ENCODE data around the gene KLHL17. TPM values are rescaled to one million over a fixed set of nuclear protein-coding genes. Genes with fewer than 3 reads are reported as not detected.
A peak's percentile ranks its signal among the peaks of the same experiment; 100 is the strongest.

KLHL17 gene
- total RNA-seq = 10 to 100 TPM; 28.6 to 31.7 TPM

DNA sequence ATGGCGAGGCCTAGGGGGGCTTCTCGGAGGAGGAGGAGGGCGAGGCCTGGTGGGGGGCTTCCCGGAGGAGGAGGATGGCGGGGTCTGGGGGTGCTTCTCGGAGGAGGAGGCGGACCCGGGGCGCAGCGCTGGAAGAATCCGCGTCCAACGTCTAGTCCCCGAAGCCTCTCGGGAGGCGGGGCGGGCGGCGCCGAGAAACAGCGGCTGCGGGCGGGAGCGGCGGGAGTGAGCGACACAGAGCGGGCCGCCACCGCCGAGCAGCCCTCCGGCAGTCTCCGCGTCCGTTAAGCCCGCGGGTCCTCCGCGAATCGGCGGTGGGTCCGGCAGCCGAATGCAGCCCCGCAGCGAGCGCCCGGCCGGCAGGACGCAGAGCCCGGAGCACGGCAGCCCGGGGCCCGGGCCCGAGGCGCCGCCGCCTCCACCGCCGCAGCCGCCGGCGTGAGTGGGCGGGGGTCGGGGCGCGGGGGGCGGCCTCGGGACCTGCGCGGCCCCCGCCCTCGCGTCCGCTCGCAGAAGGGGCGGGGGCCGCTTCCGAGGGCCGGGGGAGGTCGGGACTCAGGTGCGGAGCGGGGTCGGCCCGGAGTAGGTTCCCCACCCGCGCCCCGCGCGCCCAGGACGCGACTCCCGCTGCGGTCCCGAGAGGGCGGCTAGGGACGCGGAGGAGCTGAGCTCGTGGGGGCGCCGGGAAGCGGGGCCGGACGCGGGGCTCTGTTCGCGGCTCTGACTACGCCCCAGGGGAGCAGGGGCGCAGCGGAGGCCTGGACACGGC lies at the start of gene KLHL17:
Gene KLHL17 (plus strand): TSS at position 222 of the 769 bp plus-strand sequence. CDS start 110 bp downstream, at position 332.
- peak; percentile 85 for DNase-seq
- peak within 1 kb of the TSS; percentile 47 for H3K27ac Mint-ChIP-seq
- H3K36me3 Mint-ChIP-seq (ENCODE audit: low read depth) = peaks cover 24% of the 10 kb centered on the region
- no peaks in the 10 kb centered on the region for H3K27me3 Mint-ChIP-seq
- no peaks in the 10 kb centered on the region for H3K9me3 Mint-ChIP-seq
- ChIA-PET POLR2A (no interaction called here), CTCF (no interaction called here)
- H3K4me3 Mint-ChIP-seq = peak within 1 kb of the TSS; percentile 82
- peaks cover 36% of the 10 kb centered on the region for H3K4me1 Mint-ChIP-seq

GRCh38 chr1:910881-911721 lies 49.3 kb upstream of the KLHL17 start:
- ChIA-PET POLR2A (no interaction called here), CTCF (no interaction called here)
- DNase-seq = no peak
- no peaks in the 10 kb centered on the region for H3K9me3 Mint-ChIP-seq
- H3K27me3 Mint-ChIP-seq = peaks cover 47% of the 10 kb centered on the region
- no peak overlapping the region for H3K27ac Mint-ChIP-seq
- no peak overlapping the region for H3K4me3 Mint-ChIP-seq
- peaks cover 8% of the 10 kb centered on the region for H3K4me1 Mint-ChIP-seq
- H3K36me3 Mint-ChIP-seq (ENCODE audit: low read depth) = no peaks in the 10 kb centered on the region

DNA sequence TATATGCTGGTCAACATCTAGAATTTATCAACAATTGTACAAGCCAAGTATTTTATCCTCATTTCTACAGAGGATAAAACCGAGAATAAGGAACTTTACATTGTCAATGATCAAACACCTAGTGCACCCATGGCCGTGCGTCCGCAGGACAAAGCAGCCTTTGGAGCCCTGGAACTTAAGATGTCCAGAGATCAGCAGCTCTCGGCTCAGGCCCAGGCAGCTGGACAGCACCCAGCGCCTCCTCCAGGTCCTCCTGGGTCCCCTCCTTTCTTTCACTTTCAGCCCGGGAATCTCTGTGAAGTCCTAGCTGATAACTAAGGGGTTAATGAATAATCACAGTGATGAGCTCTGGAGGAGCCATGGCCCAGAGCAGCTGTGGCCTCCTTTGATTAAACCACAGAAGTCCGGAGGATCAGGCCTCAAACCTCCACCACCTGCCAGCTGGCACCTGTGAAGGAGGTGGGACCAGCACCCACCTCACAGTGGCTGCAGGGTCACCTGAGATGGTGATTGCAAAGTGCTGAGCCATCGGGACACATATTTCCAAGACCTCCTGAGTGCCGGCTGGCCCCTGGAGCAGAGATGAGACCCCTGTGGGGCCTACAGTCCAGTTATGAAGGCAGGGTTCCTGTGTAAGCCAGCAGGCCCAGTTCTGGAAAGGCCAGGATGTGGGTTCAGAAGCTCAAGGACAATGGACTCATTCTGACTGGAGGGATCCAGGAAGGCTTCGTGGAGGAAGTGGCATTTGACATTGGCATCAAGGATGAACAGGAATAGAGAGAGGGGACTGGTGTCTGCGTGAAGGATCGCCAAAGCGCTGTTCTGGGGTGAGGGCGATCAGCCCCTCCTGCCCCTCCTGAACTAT lies 48.3 kb upstream of the KLHL17 start:
- peaks cover 8% of the 10 kb centered on the region for H3K4me1 Mint-ChIP-seq
- no peak overlapping the region for H3K27ac Mint-ChIP-seq
- H3K36me3 Mint-ChIP-seq (ENCODE audit: low read depth) = no peaks in the 10 kb centered on the region
- H3K9me3 Mint-ChIP-seq = no peaks in the 10 kb centered on the region
- peaks cover 38% of the 10 kb centered on the region for H3K27me3 Mint-ChIP-seq
- ChIA-PET POLR2A (no interaction called here), CTCF (no interaction called here)
- no peak overlapping the region for H3K4me3 Mint-ChIP-seq
- DNase-seq = no peak

DNA sequence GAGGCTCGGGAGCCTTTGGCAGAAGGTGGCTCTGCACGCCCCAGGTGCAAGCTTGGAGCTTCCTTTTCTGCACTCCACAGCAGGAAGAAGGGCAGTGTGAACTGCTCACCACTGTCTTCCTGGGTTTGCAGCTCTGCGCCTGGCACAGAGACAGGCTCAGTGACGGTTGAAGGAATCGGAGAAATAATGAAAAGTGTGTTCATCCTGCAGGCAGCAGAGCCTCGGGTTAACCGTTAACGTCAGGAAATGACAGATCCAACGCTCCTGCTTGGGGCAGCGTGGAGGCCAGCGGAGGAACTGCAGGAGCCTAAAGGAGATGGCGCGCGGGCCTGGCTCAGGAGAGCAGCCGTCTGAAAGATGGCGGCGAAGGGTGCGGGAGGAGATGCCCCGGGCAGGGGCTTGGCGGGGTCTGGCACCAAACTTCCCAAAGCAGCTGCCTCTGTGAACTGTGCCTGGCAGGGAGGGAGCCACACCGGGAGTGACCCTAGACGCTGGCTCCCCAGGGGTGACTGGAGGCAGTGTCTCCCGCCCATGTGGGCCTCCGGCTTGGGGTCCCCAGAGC lies 47.6 kb upstream of the KLHL17 start:
- Mint-ChIP-seq H3K36me3 (ENCODE audit: low read depth) (no peaks in the 10 kb centered on the region), H3K9me3 (no peaks in the 10 kb centered on the region), H3K27ac (no peak overlapping the region), H3K27me3 (peaks cover 36% of the 10 kb centered on the region), H3K4me3 (no peak overlapping the region), H3K4me1 (peaks cover 8% of the 10 kb centered on the region)
- POLR2A ChIA-PET = no interaction called here
- DNase-seq = no peak
- CTCF ChIA-PET = interaction anchor here (0.5 kb wide), 1 partner anchor 695 kb away, joined by 4 read pairs; no protein-coding TSS in a partner anchor

- POLR2A ChIA-PET = no interaction called here
- CTCF ChIA-PET = no interaction called here
- H3K27ac Mint-ChIP-seq = no peak overlapping the region
- peaks cover 33% of the 10 kb centered on the region for H3K27me3 Mint-ChIP-seq
- H3K4me3 Mint-ChIP-seq = no peak overlapping the region
- DNase-seq = no peak
- H3K36me3 Mint-ChIP-seq (ENCODE audit: low read depth) = no peaks in the 10 kb centered on the region
- no peaks in the 10 kb centered on the region for H3K9me3 Mint-ChIP-seq
- H3K4me1 Mint-ChIP-seq = peaks cover 8% of the 10 kb centered on the region
Observed at GRCh38 chr1:913491-914130, 46.8 kb upstream of the KLHL17 start.

GRCh38 chr1:914131-914890 lies 46.1 kb upstream of the KLHL17 start:
- Mint-ChIP-seq H3K27ac (no peak overlapping the region), H3K4me1 (peaks cover 8% of the 10 kb centered on the region), H3K27me3 (peaks cover 35% of the 10 kb centered on the region), H3K36me3 (ENCODE audit: low read depth) (no peaks in the 10 kb centered on the region), H3K4me3 (no peak overlapping the region), H3K9me3 (no peaks in the 10 kb centered on the region)
- no peak for DNase-seq
- ChIA-PET POLR2A (no interaction called here), CTCF (interaction anchor here (1.3 kb wide), 1 partner anchor 10 kb away, joined by 3 read pairs; no protein-coding TSS in a partner anchor)

DNA sequence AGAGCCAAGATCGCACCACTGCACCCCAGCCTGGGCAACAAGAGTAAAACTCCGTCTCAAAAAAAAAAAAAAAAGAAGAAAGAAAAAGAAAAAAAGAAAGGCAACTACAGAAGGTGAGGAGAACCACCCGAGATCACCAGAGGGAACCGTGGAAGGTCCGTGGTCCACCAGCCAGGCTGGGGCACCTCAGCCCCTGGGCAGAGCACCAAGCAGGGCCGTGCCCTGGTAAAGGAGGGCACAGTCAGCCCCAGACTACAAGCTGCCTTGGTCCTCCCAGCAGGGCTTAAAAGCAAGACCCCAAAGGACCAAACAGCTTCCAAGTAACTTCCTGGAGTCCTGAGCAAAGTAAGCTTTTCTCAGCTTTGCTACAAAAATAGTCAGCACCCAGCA lies 45.5 kb upstream of the KLHL17 start:
- H3K4me1 Mint-ChIP-seq = peaks cover 8% of the 10 kb centered on the region
- H3K27ac Mint-ChIP-seq = no peak overlapping the region
- H3K27me3 Mint-ChIP-seq = peaks cover 35% of the 10 kb centered on the region
- ChIA-PET POLR2A (no interaction called here), CTCF (interaction anchor here (1.3 kb wide), 1 partner anchor 10 kb away, joined by 3 read pairs; no protein-coding TSS in a partner anchor)
- H3K4me3 Mint-ChIP-seq = no peak overlapping the region
- no peaks in the 10 kb centered on the region for H3K9me3 Mint-ChIP-seq
- H3K36me3 Mint-ChIP-seq (ENCODE audit: low read depth) = no peaks in the 10 kb centered on the region
- DNase-seq = no peak

GRCh38 chr1:915295-916172 lies 44.9 kb upstream of the KLHL17 start:
- Mint-ChIP-seq H3K9me3 (no peaks in the 10 kb centered on the region), H3K36me3 (ENCODE audit: low read depth) (no peaks in the 10 kb centered on the region), H3K27me3 (peaks cover 36% of the 10 kb centered on the region), H3K4me1 (peaks cover 9% of the 10 kb centered on the region), H3K4me3 (no peak overlapping the region), H3K27ac (no peak overlapping the region)
- POLR2A ChIA-PET = no interaction called here
- CTCF ChIA-PET = interaction anchor here (1.3 kb wide), 1 partner anchor 11 kb away, joined by 3 read pairs; no protein-coding TSS in a partner anchor
- no peak for DNase-seq

DNA sequence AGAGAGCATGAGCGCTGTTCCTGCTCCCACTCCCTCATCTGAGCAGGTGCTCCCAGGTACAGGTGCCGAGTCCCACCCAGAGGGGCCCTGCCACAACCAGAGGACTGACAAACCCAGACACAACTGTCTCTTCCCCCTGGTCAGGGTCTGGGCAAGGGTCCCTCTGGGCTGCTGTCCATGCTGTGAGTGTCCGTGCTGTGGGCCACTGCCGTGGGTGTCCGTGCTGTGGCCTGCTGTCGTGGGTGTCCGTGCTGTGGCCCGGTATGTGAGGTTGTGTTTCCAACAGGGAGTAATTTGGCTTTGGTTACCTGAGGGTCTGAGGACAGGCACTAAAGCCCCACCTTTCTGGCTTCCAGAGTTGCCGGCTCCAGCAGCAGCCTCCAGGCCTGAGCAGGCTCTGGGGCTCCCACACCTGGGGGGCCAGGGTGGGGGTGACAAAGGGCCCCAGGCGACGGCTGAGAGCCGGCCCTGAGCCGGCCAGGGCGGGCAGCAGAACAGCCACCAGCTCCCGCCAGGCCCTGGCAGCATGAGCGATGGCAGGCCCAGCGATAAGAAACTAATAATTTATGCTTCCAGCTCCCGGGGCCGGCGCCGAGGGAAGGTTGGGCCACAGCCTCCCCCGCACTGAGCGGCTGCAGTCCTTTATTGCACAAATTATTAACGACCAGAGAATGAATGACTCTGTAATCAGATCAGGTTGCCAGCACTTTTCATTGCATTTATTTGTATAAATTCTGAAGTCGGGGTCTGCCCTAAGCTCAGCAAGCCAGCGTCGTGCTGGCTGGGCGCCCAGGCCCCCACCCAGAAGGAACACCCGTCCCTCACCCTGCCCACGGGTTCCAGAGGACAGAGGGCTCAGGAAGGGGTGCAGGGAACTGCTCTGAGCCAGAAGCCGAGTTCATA lies 44.0 kb upstream of the KLHL17 start:
- H3K9me3 Mint-ChIP-seq = no peaks in the 10 kb centered on the region
- POLR2A ChIA-PET = interaction anchor here (1.4 kb wide), 1 partner anchor 11 kb away, joined by 5 read pairs; no protein-coding TSS in a partner anchor
- no peak overlapping the region for H3K4me3 Mint-ChIP-seq

GRCh38 chr1:917076-917459 lies 43.3 kb upstream of the KLHL17 start:
- Mint-ChIP-seq H3K4me3 (no peak overlapping the region), H3K36me3 (ENCODE audit: low read depth) (no peaks in the 10 kb centered on the region), H3K27me3 (peaks cover 34% of the 10 kb centered on the region), H3K27ac (no peak overlapping the region), H3K9me3 (no peaks in the 10 kb centered on the region), H3K4me1 (peaks cover 10% of the 10 kb centered on the region)
- no peak for DNase-seq
- POLR2A ChIA-PET = interaction anchor here (1.4 kb wide), 1 partner anchor 12 kb away, joined by 5 read pairs; no protein-coding TSS in a partner anchor
- CTCF ChIA-PET = no interaction called here

More for the DNA sequence above, 44.0 kb upstream of the KLHL17 start:
- CTCF ChIA-PET = no interaction called here
- H3K36me3 Mint-ChIP-seq (ENCODE audit: low read depth) = no peaks in the 10 kb centered on the region
- no peak for DNase-seq
- H3K27me3 Mint-ChIP-seq = peaks cover 33% of the 10 kb centered on the region
- H3K27ac Mint-ChIP-seq = no peak overlapping the region
- H3K4me1 Mint-ChIP-seq = peaks cover 7% of the 10 kb centered on the region

All from activated CD4-positive, alpha-beta memory T cell treated with anti-CD3 and anti-CD28 coated beads, Interleukin-2, amount 10 ng/mL, durations not matched to agents 7 days and 5 days (primary cell).